G401 (cell line): ENCODE results near the gene EGFL7. TPM values are rescaled to one million over a fixed set of nuclear protein-coding genes. Genes with fewer than 3 reads are reported as not detected.

Source experiments
- DNase-seq: peaks from one replicate; pipeline ENCODE4 v3.0.0-alpha.2; 2015; ENCODE audit warnings: low spot score
- in situ Hi-C: cut with HindIII; loops from 2 replicates; pipeline ENCODE4 v1.10.0; 2016; ENCODE audit warnings: low sequenced_read_pairs, mixed read lengths
- total RNA-seq: library from RNA; depleted of rRNA; stranded (reverse); fragments of >200 nt; shearing (Covaris generic); gene quantifications from 2 replicates; pipeline ENCODE4 v1.2.3, GENCODE V29; 2014

The EGFL7 gene
- total RNA-seq, 1 experiment from 2014 or later: 142 TPM

DNA sequence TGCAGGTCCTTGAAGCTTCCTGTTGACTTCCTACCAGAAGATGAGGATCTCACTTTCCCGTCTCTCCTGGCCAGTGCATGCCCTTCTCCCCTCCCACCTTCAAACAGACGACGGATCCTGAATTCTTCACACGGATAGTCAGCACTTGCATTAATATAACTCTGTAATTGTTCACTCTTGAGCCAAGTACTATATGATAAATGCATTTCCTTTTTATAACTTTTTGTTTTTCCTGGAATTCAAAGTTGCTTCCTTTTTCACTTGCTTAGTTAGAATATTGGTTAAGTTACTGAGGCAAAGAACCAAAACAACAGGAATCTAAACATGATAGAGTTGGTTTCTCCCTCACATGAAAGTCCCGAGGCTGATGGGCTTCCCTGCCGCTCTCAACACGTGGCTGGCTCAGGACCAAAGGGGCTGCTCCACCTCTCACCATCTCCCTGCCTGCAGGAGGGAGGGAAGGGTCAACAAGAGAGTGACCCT is 20.2 kb upstream of the EGFL7 start:
- in situ Hi-C loops: no loop called here
- DNase-seq: no peak

GRCh38 chr9:136643596-136644342 is 18.9 kb upstream of the EGFL7 start:
- no peak for DNase-seq
- in situ Hi-C loops: no loop called here

DNA sequence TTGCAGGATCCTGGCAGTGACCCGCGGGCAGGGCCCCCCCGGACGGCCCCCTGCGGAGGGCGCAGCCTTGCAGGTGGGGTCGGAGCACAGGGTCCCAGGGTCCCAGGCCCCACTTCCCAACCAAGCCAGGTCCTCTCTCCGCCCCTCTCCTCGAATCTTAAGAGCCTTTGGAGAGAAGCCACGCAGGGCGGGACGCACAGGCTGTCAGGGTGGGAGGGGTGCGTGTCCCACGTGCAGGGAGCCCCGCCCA is 18.4 kb upstream of the EGFL7 start:
- DNase-seq: peak; percentile 25
- in situ Hi-C loops: no loop called here

- in situ Hi-C loops: no loop called here
- DNase-seq: no peak
Measured at GRCh38 chr9:136644593-136645351, 17.9 kb upstream of the EGFL7 start.

DNA sequence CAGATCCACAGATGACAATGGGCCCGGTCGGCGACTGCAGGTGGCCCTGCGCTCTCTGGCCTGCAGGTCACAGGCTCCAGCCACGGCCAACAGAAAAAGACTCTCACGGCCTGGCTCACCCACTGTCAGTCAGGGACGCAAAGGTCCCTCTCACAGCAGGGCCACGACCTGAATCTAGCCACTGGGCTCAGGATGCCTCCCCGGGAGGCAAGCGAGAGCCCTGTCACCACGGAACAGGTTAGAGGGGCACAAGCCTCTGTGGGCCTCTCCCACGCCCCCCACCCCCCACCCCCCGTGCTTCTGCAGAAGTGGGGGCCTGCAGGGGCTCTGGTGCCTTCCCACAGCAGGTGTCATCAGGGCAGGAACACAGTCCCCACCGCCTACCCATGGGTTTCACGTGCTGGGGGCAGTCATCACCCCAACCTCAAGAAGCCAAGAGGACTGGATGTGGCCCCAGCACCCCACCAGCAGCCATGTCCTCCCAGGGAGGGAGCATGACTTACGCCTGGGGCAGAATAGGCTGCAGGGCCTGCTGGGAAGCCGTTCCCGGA is 17.3 kb upstream of the EGFL7 start:
- DNase-seq: no peak
- in situ Hi-C loops: no loop called here

- in situ Hi-C loops: no loop called here
- no peak for DNase-seq
Measured at GRCh38 chr9:136645903-136646754, 16.6 kb upstream of the EGFL7 start.

- in situ Hi-C loops: no loop called here
- DNase-seq: no peak
Measured at GRCh38 chr9:136646827-136647711, 15.6 kb upstream of the EGFL7 start.

DNA sequence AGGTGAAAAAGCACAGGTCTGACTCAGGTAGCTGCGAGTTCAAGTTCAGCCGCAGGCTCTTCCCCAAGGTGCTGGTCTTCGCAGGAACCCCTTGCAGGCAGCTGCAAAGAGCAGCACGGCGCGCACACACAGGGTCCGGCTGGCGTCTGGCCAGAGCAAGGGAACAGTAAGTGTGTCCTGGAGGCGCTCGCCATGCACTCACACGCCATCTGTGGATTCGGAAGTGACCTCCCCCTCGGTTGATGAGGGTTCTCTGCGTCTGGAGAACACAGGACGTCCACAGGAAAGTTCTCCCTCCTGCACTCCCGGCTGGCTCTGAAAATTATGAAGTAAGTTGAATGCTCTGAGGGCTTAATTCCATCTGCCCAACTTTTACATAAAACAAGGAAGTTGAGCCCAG is 14.0 kb upstream of the EGFL7 start:
- no peak for DNase-seq
- in situ Hi-C loops: no loop called here

GRCh38 chr9:136650021-136650420 is 12.7 kb upstream of the EGFL7 start:
- in situ Hi-C loops: no loop called here
- DNase-seq: no peak

GRCh38 chr9:136650648-136651047 is 12.1 kb upstream of the EGFL7 start:
- in situ Hi-C loops: no loop called here
- no peak for DNase-seq

DNA sequence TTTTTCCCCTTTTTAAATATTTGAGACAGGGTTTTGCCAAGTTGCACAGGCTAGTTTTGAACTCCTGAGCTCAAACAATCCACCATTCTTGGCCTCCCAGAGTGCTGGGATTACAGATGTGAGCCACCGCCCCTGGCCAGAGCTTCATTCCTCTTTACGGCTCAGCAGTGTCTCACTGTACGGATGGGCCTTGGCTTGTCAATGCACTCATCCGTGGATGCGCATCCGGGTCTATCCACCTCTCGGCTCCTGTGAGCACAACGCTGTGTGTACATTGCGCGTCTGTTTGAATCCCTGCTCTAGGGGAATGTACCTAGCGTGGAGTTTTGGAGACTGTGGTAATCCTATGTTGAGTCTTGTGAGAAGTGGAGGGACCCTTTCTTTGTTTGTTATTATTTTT is 10.9 kb upstream of the EGFL7 start:
- in situ Hi-C loops: no loop called here
- DNase-seq: no peak

GRCh38 chr9:136653323-136654079 is 9.2 kb upstream of the EGFL7 start:
- in situ Hi-C loops: no loop called here

DNA sequence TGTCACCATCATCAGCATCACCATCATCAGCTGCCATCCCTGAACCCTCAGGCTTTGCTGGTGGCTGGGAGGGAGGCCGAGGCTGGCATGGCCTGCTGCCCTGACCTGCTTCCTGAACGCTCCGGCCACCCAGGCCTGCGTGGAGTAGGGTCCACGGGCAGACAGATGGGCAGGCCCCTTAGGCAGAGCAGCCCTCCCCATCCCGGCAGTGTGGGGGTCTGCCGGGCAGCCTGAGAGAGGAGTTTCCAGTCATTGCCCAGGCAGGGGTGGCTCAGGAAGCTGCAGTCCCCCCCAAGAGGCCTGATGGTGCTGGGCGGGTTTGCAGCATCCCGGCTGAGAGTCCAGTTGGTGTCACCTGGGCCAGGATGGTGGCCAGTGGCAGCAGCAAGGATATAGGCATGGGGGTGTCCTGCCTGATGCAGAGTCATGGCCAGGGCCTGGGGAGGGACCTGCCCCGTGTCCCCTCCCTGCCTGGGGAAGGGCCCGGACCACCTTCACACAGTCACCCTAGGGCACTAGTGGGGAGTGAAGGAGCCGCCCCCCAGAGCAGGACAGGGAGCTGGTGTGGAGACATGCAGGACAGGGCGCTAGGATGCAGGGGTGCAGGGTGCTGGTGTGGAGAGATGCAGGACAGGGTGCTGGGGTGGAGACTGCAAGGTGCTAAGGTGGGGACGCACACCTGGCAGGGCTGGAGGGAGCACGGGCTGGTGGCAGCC is 7.7 kb upstream of the EGFL7 start:
- no peak for DNase-seq
- in situ Hi-C loops: no loop called here

More at GRCh38 chr9:136653323-136654079, 9.2 kb upstream of the EGFL7 start:
- no peak for DNase-seq

GRCh38 chr9:136655536-136656182 is 7.1 kb upstream of the EGFL7 start:
- no peak for DNase-seq
- in situ Hi-C loops: no loop called here

- no peak for DNase-seq
- in situ Hi-C loops: no loop called here
Measured at GRCh38 chr9:136656183-136656738, 6.5 kb upstream of the EGFL7 start.

- in situ Hi-C loops: no loop called here
- no peak for DNase-seq
Measured at GRCh38 chr9:136656795-136657611, 5.7 kb upstream of the EGFL7 start.
